IPS-11a (cell line): ENCODE measurements around the gene PRRT4.

Source experiments
- H3K4me3 ChIP-seq: one replicate; pipeline ENCODE4 v1.5.1; 2013; ENCODE audit warnings: low read depth, low read length, control low read depth

Gene PRRT4

DNA sequence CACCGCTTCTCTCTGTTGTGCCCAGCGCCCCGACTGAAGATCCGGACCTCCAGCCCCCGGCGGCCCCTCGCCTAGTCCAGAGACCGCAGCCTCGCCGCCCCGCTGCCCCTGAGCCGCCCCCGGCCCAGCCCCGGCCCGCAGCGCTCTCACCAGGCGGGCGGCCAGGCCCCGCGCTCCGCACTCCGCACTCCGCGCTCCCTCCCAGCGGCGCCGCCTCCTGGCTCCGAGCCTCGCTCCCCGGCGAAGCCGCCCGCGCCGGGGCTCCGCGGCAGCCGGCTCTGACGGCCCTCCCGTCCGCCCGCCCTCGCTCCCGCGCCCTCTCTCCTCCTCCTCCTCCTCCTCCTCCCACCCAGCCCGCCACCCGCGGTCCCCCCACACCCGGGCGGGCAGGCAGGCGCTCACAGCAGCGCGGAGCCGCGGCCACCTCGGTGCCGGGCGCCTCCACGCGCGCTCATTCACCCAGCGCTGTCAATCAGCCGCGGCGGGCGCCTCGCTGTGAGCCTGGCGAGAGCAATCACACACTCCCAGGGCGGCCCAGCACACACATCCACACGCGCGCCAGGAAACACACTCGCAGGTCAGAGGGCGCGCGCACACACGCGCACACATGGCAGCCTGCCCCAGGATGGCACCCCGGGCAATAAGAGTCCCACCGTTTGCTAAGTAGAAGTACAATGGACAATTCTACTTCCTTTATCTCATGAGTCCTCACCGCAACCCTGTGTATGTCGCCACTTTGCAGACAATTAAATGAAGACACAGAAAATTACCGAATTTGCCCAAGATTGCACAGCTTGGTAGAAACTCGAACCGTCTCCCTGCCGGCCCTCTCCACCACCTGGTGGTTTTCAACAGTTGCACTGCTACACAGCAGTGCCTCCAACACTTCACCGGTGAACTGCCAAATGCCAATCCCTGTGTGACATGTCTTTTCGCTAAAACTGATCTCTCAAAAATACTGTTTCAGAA lies at the start of gene PRRT4:
PRRT4 (minus strand) TSS at position 280 of the 969 bp plus-strand sequence.
- H3K4me3 ChIP-seq: peak within 1 kb of the TSS; percentile 53

DNA sequence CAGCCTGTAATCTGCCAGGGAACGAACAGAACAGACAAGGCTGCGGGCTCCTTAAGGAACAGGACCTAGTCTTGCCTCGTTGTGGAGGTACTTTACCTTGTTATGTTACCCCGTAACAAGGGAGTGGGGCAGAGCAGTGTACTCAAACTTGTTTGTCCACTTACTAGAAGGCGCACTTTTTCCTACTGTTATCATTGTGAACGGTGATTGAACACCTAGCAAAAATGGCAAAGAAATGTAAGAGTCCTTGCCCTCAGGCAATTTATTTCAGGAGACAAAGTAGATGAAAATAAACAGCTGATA lies 48.9 kb upstream of the PRRT4 start:
- H3K4me3 ChIP-seq: peak overlapping the region; percentile 24

DNA sequence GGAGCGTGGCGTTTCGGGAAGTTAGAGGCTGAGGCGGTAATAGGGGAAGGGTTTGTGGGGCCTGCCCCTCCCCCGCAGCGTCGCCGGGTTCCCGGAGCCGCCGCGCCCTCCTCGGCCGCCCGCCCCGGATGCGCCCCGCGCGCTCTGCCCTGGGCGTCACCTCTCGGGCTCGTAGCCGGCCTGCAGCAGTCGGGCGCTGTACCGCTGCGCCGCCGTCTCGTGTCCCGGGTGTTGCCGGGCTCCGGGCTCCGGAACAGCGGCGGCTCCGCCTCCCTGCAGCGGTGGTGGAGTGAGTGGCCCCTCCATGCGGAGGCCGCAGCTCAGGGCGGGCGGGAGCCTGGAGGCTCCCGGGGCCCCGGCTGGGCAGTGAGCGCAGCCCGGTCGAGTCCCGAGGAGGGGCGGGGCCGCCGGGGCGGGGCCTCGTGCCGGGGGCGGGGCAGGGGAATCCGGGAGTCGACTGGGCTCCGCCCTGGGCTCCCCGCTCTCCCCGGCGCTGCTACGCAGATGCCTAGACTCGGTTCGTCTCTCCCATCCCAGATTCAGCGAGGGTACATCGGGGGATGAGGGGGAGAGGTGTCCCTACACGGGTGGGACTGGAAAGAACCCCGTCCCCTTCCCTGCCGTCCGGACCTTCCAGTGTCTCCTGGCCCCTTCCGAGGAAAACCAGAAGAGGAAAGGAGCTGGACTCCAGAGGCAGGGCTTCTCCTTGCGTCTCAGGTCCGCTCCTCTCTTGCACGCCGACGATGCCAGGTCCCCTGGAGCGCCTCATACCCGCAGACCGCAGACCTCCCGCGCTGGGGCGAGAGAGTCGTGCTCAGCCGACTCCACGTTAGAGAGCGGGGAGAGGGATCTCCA lies 48.3 kb upstream of the PRRT4 start, which contains the start of gene IMPDH1:
IMPDH1 (minus strand) TSS at position 387 of the 855 bp plus-strand sequence; CDS start at position 306, 81 bp downstream.
- peak within 1 kb of the TSS; percentile 53 for H3K4me3 ChIP-seq

DNA sequence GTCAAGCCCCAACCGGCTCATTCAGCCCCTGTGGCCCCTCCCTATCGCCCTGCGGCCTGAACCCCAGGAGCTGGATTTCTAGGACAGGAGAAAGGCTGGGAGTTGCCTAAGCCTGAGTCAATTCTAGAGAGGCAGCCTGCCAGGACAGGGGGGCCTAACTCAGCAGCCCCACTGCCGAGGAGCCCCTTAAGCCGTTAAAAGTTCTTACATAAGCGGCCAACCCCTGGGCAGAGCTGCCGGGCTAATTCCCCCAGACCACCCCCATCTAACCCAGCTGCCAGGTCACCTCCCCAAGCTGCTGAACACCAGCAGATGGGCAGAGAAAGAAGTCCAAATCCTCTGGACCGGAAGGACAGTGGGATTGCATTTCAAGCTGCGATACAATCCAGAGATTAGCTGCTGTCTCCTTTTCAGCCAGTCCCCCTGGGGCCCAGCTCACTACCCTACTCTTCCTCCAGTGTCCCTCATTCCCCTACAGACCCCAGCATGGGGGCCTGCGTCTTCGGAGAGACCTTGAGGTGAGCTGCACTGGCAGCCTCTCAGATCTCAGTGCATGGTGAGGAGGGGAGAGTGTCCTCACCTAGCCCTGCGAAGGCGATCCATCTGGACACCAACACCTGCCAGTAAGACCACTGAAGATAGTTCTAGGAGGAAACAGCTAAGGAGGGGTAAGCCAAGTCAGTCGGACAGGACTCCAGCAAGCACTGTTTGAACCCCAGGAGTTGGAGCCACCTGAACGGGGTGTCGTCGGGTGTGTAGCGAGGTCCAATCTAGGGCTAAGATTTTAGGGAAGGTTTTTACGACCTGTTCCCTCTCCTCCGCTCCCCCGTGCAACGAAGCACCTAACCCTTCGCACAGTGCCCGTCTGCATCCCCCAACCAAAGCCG lies 47.5 kb upstream of the PRRT4 start:
- peak overlapping the region; percentile 53 for H3K4me3 ChIP-seq

DNA sequence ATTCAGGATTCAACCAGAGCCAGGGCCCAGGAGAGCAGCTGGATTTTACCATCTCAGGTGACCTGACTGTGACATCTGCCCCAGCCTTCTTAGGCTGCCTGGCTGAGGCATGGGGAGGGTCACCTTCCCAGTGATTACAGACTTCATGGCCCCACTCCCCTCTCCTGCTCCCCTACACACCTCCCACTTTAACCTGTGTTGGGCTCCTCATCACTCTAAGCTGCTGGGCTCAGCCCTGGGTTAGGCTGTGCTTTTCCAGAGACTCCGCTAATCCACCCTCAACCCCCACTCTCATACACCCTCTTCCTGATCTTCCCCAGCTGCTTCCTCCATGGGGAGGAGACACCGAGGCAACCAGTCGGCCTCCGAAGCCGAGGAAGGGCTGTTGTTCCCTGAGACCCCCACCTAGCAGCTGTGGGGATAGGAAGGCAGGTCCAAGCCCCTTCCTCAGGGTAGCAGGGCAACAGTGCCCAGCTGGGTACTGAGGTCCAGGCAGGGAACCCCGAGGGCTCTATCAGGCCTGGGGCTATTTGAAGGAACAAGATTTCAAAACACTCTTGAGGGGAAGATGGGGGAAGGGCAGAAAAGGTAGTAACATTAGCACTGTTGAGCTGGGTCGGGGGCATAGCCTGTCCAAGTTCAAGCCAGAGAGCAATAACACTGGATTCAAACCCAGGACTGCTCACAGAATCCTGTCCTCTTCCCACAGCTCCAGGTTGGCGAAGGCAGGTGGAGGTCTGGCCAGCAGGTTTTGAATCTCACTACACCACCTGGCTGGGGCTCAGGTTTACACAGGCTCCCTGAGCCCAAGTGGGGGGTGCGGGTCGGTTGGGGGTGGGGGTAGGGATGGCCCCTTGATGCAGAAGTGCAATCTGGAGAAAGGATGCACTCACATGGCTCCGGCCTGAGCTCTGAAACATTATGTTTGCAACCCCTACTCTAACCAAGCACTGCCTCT lies 46.5 kb upstream of the PRRT4 start:
- no peak overlapping the region for H3K4me3 ChIP-seq

DNA sequence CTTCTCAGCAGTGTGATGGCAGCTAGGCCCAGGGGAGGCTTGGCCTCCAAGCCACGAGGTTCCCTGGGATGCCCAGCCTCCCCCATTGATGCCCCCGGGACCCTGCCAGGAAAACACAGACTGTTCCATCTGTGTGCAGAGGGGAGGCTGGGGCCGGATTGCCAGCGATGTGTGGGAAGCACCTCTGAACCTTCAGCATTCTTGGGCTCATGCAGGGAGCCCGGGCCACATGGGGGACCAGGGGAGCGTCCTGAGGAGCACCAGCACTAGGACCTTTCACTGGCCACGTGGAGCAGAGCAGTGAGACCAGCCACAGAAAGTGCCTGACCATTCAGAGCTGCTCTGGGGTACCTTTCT lies 45.7 kb upstream of the PRRT4 start:
- no peak overlapping the region for H3K4me3 ChIP-seq

DNA sequence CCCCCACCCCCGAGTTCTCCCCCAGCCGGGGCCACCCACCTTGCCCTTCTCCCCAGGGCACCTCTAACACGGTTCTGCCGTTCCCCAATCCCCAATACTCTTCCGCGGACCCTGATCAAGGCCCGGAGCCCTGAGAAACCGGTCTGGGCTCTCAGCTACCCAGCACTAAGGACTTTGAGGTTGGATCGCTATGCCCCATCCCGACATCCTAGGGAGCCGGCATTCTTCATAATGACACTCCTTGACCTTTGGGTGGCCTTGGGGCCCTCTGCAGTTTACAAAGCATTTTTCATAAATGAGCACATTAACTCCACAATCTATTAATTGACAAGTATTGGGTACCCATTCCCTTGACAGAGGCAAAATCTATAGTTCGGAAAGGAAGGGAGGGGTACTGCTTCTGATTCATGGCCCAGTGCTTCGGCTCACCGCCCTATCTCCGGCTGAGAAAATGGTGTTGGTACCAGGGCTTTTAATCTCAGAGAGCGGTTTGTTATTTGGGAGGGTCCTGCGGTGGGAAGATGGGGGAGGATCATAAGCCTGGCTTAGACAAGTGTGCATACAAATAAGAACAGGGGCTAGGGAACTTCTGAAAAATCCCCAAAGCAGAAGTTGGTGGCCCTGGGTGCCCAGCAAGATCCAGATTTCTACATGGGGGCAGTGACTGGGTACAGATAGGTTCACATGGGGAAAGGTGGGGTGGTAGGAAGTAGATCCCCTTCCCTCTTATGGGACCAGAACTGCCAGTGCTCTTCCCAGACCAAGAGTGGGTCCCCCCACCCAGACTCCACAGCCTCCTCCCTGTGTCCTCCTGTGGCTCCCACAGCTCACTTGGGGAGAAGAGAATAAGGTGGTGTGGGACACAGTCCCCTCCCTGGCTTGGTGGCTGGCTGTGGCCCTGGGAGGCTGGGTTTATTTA lies 45.1 kb upstream of the PRRT4 start:
- no peak overlapping the region for H3K4me3 ChIP-seq

DNA sequence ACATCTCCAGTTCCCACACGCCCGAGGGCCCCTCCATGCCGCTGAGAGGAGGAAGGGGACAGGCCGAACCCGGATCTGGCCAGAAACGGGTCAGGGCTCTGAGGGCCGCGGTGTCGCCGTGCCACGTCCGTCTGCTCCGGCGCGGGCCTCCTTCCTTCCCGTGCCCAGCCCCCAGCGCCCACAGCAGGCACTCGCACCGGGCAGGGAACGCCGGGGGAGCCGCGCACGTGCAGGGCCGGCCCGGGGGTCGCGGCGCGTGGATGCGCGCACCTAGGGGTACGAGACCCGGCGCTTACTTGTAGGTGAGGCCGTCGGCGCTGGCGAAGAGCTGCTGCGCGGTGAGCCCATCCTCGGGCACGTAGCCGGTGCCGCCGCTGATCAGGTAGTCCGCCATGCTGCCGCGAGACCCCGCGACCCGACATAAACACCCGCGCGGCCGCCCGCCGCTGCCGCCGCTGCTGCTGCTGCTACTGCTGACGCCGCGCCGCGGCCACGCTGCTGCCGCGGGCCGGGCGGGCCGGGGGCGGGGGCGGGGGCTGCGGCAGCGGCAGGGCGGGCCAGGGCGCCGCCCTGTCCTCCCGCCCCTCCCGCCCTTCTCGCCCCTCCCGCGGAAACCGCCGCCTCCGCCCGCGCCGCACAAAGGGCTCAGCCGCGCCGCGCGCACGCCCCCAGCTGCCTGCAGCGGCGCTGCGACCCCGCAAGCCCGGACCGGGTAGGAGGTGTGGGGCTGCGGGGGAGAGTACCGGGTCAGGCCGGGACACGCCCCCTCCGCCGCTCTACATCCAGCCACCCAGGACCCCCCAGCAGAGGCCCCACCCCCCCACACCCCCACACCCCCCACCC lies 44.2 kb upstream of the PRRT4 start:
- peak overlapping the region; percentile 69 for H3K4me3 ChIP-seq

DNA sequence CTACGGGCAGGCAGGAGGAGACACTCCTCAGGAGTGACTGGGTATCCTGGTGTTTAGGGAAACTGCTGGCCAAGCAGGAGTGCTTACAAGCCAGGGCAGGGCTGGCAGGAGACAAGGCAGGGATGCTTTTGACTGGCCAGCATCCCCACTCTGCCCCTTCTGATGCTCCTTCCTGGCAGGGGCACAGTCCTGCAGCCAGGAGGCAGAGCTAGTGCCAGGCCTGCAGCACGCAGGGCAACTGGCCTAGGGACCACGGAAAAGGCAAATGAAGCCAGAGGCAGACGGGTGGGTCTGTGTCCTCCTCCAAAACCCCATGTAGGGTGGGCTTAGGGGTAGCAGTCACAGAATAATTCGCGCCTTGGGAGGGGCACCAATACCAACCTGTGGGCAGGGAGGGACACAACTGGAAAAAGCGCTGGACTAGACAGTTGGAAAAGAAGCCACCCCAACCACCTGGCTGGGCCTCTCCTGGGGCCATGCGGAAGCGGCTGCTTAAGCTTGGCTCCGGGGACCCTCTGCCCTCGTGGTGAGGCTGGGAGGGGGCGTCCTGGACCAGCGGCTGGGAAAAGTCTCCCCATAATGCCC lies 43.5 kb upstream of the PRRT4 start:
- H3K4me3 ChIP-seq: peak overlapping the region; percentile 69

DNA sequence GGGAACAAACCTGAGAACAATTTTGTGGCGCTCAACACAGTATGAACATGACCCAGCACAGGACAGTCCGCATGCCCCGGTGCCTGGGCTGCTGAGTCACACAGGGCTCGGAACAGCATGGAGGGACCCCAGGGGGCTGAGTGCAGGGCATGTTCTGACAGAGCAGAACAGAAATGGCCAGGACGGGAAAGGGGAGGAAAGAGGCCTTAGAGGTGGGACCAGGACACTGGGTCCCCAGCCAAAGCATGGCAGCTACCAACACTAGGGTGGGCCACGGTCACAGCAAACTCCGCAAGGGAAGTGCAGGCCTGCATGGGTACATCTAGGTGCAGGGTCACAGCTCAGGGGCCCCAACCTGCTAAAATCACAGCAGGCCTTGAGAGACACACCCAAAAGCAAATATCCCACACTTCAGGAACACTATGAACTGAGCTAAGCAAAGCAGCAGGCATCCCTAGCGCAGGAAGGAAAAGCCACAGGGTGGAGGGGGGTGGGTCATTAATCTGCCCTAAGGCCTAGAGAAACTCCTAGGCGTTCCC lies 42.7 kb upstream of the PRRT4 start:
- no peak overlapping the region for H3K4me3 ChIP-seq

DNA sequence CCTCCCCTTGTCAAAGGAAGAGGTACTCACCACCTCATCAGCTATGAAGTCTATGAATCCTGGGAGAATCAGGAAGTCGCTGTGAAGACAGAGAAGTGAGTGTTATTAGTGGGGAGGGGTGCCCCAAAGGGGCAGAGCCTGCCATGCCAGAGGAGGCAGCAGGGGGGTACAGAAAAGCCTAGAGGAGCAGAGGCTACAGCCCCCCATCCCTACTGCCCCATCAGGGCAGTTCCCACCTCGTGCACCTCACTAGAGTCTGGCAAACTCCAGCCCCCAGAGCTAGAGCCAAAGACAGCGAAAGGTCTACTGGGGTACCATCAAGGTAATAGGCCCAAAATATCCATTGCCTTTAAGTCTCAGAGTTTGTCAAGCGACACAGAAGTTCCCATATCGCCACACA lies 42.2 kb upstream of the PRRT4 start:
- no peak overlapping the region for H3K4me3 ChIP-seq

DNA sequence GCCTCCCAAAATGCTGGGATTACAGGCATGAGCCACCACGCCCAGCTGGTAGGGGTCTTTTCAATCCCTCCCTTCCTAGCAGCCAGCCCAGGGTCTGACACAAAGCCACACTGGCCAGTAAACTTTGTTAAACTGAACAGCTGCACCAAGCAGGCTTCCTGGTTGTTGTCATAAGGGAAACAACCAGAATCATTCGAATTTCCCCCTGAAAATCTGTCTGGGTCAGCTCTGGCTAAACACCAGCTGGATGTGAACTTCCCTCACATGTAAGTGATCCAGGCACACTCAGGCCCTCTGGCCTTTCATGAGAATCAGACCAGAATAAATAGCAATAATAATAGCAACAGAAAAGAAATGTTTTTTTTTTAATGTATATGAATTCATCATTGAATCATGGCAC lies 40.9 kb upstream of the PRRT4 start:
- no peak overlapping the region for H3K4me3 ChIP-seq

DNA sequence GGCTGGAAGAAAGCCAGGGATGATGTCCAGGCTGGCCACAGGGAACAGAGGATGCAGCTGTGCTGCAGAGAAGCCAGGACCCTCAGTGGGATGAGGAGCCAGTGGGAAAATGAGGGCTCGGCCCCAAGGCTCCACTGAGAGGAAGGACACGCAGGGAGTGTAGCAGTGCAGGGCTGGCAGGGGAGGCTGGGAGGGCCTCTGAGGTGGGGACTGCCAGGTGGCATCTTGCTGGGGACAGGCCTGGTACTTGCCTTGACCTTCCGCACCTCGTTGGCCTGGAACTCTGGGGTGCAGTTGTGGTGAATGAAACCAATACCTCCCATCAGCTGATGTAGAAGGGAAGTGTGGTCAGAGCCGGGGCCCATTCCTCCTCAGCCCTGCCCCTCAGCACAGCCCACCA lies 39.1 kb upstream of the PRRT4 start:
- H3K4me3 ChIP-seq: no peak overlapping the region

DNA sequence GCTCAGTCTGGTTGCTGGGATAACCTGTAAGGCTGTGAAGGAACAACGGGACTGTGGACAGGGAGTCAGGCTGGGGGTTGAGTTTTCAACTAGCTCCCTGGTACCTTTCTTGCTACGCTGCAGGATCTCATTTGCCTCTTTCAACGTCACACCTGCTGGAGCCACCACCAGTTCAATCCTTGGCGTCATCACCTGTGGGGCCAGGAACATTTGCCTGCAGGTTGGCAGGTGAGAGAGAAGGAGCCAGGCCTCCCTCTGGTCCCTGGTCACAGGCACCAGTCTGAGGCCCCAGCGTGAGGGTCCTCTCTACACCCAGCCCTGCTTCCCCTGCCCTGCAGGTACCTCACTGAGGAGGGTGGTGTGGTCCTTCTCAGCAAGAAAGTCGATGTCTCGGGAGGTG lies 38.5 kb upstream of the PRRT4 start:
- no peak overlapping the region for H3K4me3 ChIP-seq

DNA sequence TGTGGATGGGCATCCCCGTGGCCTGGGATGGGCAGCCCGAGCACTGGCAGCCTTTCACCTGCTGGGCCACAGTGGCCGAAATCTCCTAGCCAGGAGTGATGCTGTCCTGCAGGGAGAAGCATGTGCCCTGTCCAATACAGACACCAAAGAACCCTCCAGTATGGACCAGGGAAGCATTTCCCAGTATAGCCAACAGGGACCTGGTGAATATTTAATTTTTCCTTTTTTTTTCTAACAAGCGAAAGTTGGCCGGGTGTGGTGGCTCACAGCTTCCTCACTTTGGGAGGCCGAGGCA lies 37.3 kb upstream of the PRRT4 start:
- H3K4me3 ChIP-seq: no peak overlapping the region

DNA sequence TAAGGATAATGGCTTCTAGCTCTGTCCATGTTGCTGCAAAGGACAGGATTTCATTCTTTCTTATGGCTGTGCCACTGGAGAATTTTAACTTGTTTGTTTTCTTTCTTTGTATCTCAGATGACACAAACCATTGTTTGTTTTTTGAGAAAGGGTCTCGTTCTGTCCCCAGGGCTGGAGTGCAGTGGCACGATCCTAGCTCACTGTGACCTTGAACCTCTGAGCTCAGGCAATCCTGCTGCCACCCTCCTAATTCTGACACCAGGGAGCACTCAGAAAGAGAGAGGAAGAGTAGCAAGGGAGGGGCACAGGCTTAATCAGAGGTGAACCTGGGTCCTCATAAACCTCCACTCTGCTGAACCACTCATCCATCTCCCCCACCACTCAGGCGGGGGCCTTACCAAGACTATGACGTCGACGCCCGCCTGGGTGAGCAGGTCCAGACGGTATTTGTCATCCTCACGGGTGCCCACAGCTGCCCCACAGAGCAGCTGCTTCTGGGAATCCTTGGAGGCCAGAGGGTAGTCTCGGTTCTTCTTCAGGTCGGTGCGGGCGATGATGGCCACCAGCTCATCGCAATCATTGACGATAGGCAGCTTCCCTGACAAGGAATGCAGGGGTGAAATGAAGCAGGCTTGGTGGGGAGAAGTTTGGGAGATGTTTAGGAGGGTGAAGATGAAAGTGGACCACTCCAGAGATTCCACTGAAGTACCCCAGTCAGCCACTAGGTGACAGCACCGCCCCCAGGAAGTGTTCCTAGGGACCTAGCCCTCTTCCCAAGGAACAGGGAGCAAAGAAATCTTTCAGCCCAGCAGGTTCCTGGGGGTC lies 36.7 kb upstream of the PRRT4 start:
- no peak overlapping the region for H3K4me3 ChIP-seq

DNA sequence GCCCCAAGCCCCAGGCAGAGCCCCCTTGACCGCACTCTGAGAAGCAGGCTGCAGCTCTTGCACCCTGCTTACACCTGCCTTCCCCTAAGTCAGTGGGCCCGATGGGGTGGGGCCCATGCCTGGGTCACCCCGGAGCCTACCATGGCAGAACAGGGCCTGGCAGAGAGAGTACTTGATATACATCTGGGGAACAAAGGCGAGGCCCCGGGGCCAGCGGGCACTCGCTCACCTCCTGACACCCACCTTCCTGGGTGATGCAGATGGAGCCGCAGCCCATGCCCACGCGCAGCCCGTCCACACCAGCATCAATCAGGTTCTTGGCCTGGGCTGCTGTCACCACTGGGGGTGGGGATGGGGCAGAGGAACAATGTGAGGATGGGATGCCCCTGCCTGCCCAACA lies 34.9 kb upstream of the PRRT4 start:
- no peak overlapping the region for H3K4me3 ChIP-seq
